DOHH2 (cell line): ENCODE results near the gene LHFPL4.

Source experiments
- EZH2phosphoT487 ChIP-seq: fragments of 200-600 bp; sonication (generic); IDR thresholded peaks from 2 replicates; pipeline ENCODE4 v1.6.1; 2017; ENCODE audit warnings: borderline replicate concordance, mild to moderate bottlenecking, antibody characterized with exemption, low read length, moderate library complexity, mixed read lengths
- TF ChIP-seq, protein P1 (sequence below): fragments of 200-600 bp; sonication (generic); IDR thresholded peaks from one replicate; pipeline ENCODE4 v1.5.1; 2014; ENCODE audit warnings: antibody characterized with exemption, mild to moderate bottlenecking, low read depth, low read length; ENCODE audit not compliant: poor library complexity, severe bottlenecking

DNA sequence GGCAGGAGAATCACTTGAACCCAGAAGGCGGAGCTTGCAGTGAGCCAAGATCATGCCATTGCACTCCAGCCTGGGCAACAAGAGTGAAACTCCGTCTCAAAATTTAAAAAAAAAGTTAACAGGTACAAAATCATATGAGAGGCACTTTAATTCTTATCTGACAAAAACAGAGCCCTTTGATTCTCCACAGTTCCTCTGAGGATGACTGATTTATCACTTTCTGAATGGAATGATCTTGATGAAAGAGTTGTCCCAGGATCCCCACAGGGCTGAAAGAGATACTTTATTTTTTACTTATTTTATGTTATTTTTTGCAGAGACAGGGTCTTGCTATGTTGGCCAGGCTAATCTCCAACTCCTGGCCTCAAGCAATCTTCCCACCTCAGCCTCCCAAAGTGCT, 4.0 kb downstream of the LHFPL4 start:
- TF ChIP-seq, protein P1, sequence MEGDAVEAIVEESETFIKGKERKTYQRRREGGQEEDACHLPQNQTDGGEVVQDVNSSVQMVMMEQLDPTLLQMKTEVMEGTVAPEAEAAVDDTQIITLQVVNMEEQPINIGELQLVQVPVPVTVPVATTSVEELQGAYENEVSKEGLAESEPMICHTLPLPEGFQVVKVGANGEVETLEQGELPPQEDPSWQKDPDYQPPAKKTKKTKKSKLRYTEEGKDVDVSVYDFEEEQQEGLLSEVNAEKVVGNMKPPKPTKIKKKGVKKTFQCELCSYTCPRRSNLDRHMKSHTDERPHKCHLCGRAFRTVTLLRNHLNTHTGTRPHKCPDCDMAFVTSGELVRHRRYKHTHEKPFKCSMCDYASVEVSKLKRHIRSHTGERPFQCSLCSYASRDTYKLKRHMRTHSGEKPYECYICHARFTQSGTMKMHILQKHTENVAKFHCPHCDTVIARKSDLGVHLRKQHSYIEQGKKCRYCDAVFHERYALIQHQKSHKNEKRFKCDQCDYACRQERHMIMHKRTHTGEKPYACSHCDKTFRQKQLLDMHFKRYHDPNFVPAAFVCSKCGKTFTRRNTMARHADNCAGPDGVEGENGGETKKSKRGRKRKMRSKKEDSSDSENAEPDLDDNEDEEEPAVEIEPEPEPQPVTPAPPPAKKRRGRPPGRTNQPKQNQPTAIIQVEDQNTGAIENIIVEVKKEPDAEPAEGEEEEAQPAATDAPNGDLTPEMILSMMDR = no peak
- TF ChIP-seq EZH2phosphoT487 = no peak
